Measurements from ENCODE around the gene MRLN. TPM values are rescaled to one million over a fixed set of nuclear protein-coding genes. Genes with fewer than 3 reads are reported as not detected.

MRLN gene
- total and polyA plus RNA-seq, 2 experiments from 2014 or later: not detected

- Histone ChIP-seq H4K20me1 (ENCODE audit: insufficient read depth, poor library complexity, severe bottlenecking) (no peaks in the 10 kb centered on the region), H3K27ac (no peak overlapping the region), H2AFZ (no peak overlapping the region), H3K9me2 (replicated peaks; ENCODE audit: insufficient read depth) (no peaks in the 10 kb centered on the region), H3K79me2 (no peaks in the 10 kb centered on the region), H3K4me2 (no peak overlapping the region), H3K27me3 (no peaks in the 10 kb centered on the region), H3K4me1 (ENCODE audit: insufficient read depth) (no peaks in the 10 kb centered on the region), H3K9me3 (ENCODE audit: low read depth) (no peaks in the 10 kb centered on the region), H3K36me3 (replicated peaks; ENCODE audit: insufficient read depth, low read depth) (no peaks in the 10 kb centered on the region), H3K4me3 (no peak overlapping the region)
- WGBS (ENCODE audit: low lambda C conversion rate, missing lambda C conversion rate): 79% methylated on average over 5 of the region's 5 CpGs
- DNase-seq (ENCODE audit: low spot score): no peak
- TF ChIP-seq EZH2 (IDR thresholded peaks at IDR 0.05; ENCODE audit: borderline replicate concordance) (no peak), EZH2phosphoT487 (IDR thresholded peaks at IDR 0.05; ENCODE audit: low read depth, severe bottlenecking, unreplicated experiment) (no peak), CTCF (IDR thresholded peaks at IDR 0.05; ENCODE audit: poor library complexity) (no peak)
Observed at GRCh38 chr10:59741583-59741982, 11.7 kb downstream of the MRLN start.

- Histone ChIP-seq H3K4me1 (ENCODE audit: insufficient read depth) (no peaks in the 10 kb centered on the region), H3K9me3 (ENCODE audit: low read depth) (no peaks in the 10 kb centered on the region), H3K27ac (no peak overlapping the region), H3K79me2 (no peaks in the 10 kb centered on the region), H3K4me2 (no peak overlapping the region), H3K27me3 (no peaks in the 10 kb centered on the region), H3K4me3 (no peak overlapping the region), H4K20me1 (ENCODE audit: insufficient read depth, poor library complexity, severe bottlenecking) (no peaks in the 10 kb centered on the region), H3K9me2 (replicated peaks; ENCODE audit: insufficient read depth) (no peaks in the 10 kb centered on the region), H3K36me3 (replicated peaks; ENCODE audit: insufficient read depth, low read depth) (no peaks in the 10 kb centered on the region), H2AFZ (no peak overlapping the region)
- TF ChIP-seq EZH2 (IDR thresholded peaks at IDR 0.05; ENCODE audit: borderline replicate concordance) (no peak), CTCF (IDR thresholded peaks at IDR 0.05; ENCODE audit: poor library complexity) (no peak), EZH2phosphoT487 (IDR thresholded peaks at IDR 0.05; ENCODE audit: low read depth, severe bottlenecking, unreplicated experiment) (no peak)
- no peak for DNase-seq (ENCODE audit: low spot score)
Observed at GRCh38 chr10:59741048-59741447, 12.2 kb downstream of the MRLN start.

- Histone ChIP-seq H3K9me3 (ENCODE audit: low read depth) (no peaks in the 10 kb centered on the region), H3K27me3 (no peaks in the 10 kb centered on the region), H3K4me1 (ENCODE audit: insufficient read depth) (no peaks in the 10 kb centered on the region), H3K27ac (no peak overlapping the region), H3K4me3 (no peak overlapping the region), H3K4me2 (no peak overlapping the region), H2AFZ (no peak overlapping the region), H3K36me3 (replicated peaks; ENCODE audit: insufficient read depth, low read depth) (no peaks in the 10 kb centered on the region), H3K79me2 (no peaks in the 10 kb centered on the region), H4K20me1 (ENCODE audit: insufficient read depth, poor library complexity, severe bottlenecking) (no peaks in the 10 kb centered on the region), H3K9me2 (replicated peaks; ENCODE audit: insufficient read depth) (no peaks in the 10 kb centered on the region)
- no peak for DNase-seq (ENCODE audit: low spot score)
- WGBS (ENCODE audit: low lambda C conversion rate, missing lambda C conversion rate): 94% methylated on average over 1 of the region's 1 CpG
- TF ChIP-seq CTCF (IDR thresholded peaks at IDR 0.05; ENCODE audit: poor library complexity) (no peak), EZH2phosphoT487 (IDR thresholded peaks at IDR 0.05; ENCODE audit: low read depth, severe bottlenecking, unreplicated experiment) (no peak), EZH2 (IDR thresholded peaks at IDR 0.05; ENCODE audit: borderline replicate concordance) (no peak)
Observed at GRCh38 chr10:59736749-59737148, 16.5 kb downstream of the MRLN start.

- no peak overlapping the region for H3K4me2 ChIP-seq
- H2AFZ ChIP-seq: no peak overlapping the region
- H3K79me2 ChIP-seq: no peaks in the 10 kb centered on the region
- no peak overlapping the region for H3K27ac ChIP-seq
- no peaks in the 10 kb centered on the region for H4K20me1 ChIP-seq (ENCODE audit: insufficient read depth, poor library complexity, severe bottlenecking)
- no peaks in the 10 kb centered on the region for H3K36me3 ChIP-seq (replicated peaks; ENCODE audit: insufficient read depth, low read depth)
- TF ChIP-seq EZH2 (IDR thresholded peaks at IDR 0.05; ENCODE audit: borderline replicate concordance) (no peak), EZH2phosphoT487 (IDR thresholded peaks at IDR 0.05; ENCODE audit: low read depth, severe bottlenecking, unreplicated experiment) (no peak), CTCF (IDR thresholded peaks at IDR 0.05; ENCODE audit: poor library complexity) (no peak)
- 44% methylated on average over 1 of the region's 1 CpG for WGBS (ENCODE audit: low lambda C conversion rate, missing lambda C conversion rate)
- no peaks in the 10 kb centered on the region for H3K9me2 ChIP-seq (replicated peaks; ENCODE audit: insufficient read depth)
- no peak for DNase-seq (ENCODE audit: low spot score)
- no peak overlapping the region for H3K4me3 ChIP-seq
- H3K4me1 ChIP-seq (ENCODE audit: insufficient read depth): no peaks in the 10 kb centered on the region
- no peaks in the 10 kb centered on the region for H3K27me3 ChIP-seq
- H3K9me3 ChIP-seq (ENCODE audit: low read depth): no peaks in the 10 kb centered on the region
Observed at GRCh38 chr10:59735296-59735695, 18.0 kb downstream of the MRLN start.

Measured in hepatocyte (in vitro differentiated cells).